Kidney (tissue), 14 donors: Measurements from ENCODE around the gene COL4A6. TPM values are rescaled to one million over a fixed set of nuclear protein-coding genes. Genes with fewer than 3 reads are reported as not detected.

Experiments used
- DNase-seq, 5 donors: peaks; one replicate each; pipeline ENCODE4 v3.0.0-alpha.2; 2013 to 2020
- FAIRE-seq: peaks from 2 replicates; lab custom pipeline; 2012; peaks lifted over from hg19 to GRCh38; lab: Jason Lieb, UNC
- H3K27ac ChIP-seq, 2 donors: one replicate each; pipeline ENCODE4 v1.7.0; 2013; ENCODE audit warnings: low read depth in 2 of 2, low read length in 2 of 2, inconsistent platforms in 1 of 2
- H3K27me3 ChIP-seq: one replicate; pipeline ENCODE4 v1.7.1; 2013; ENCODE audit warnings: low read length, inconsistent platforms; ENCODE audit not compliant: control insufficient read depth, insufficient read depth
- H3K36me3 ChIP-seq, 3 donors: one replicate each; pipeline versions ENCODE4 v1.7.0 to v1.7.1; 2013; ENCODE audit warnings: low read length in 3 of 3, control low read depth in 1 of 3, inconsistent platforms in 1 of 3; ENCODE audit not compliant: insufficient read depth in 3 of 3, control insufficient read depth in 2 of 3
- H3K4me1 ChIP-seq, 3 donors: one replicate each; pipeline versions ENCODE4 v1.7.0 to v1.7.1; 2013; ENCODE audit warnings: low read length in 3 of 3, inconsistent platforms in 1 of 3, low read depth in 1 of 3; ENCODE audit not compliant: control insufficient read depth in 2 of 3, insufficient read depth in 2 of 3
- H3K4me3 ChIP-seq, 3 donors: one replicate each; pipeline versions ENCODE4 v1.7.0 to v1.8.1; 2013; ENCODE audit warnings: low read length in 3 of 3, control low read depth in 1 of 3, inconsistent platforms in 1 of 3
- H3K9ac ChIP-seq, 3 donors: one replicate each; pipeline versions ENCODE4 v1.7.0 to v1.7.1; 2013; ENCODE audit warnings: low read length in 3 of 3, control low read depth in 1 of 3, inconsistent platforms in 1 of 3
- H3K9me3 ChIP-seq, 3 donors: one replicate each; pipeline versions ENCODE4 v1.7.0 to v1.7.1; 2013; ENCODE audit warnings: low read length in 3 of 3, control low read depth in 1 of 3, inconsistent platforms in 1 of 3; ENCODE audit not compliant: control insufficient read depth in 2 of 3, insufficient read depth in 1 of 3
- intact Hi-C: fragments of 100-400 bp; cut with DNase I; formaldehyde crosslinking; loops from one replicate; pipeline ENCODE4 v1.11.1; 2022
- polyA plus RNA-seq: library from polyadenylated mRNA; stranded (reverse); fragments of 350-450 nt; fragmentation: Illumina TruSeq; extraction: RNeasy Lipid Tissue Mini Kit (QIAGEN cat#74804); gene quantifications from one replicate; pipeline ENCODE4 v1.2.3, GENCODE V29; 2014; ENCODE audit warnings: low read depth, low replicate concordance; ENCODE audit not compliant: insufficient read depth
- total RNA-seq: library from RNA; stranded (reverse); fragmentation: NEBNext Ultra II Directional; extraction: Animal tissue kit (Norgen Biotek cat#: 25700); gene quantifications from one replicate; pipeline ENCODE4 v1.2.1, GENCODE V29; 2021
- TF ChIP-seq, protein P1 (sequence below): IDR thresholded peaks from 3 replicates; pipeline ENCODE4 v1.5.1; 2012; ENCODE audit warnings: mild to moderate bottlenecking, moderate library complexity, borderline replicate concordance; ENCODE audit not compliant: insufficient read depth; ENCODE audit errors: extremely low read depth
- donor health status: control.
- donor health status: control.
- donor health status: control.
- donor health status: control.
- donor health status: control.
- donor health status: DM: yes; HTN: yes; CAD: no.
- donor health status: Normal renal cell carcinoma (clear cell type).

The COL4A6 gene
- total and polyA plus RNA-seq, 2 donors from 2014 or later, result 3.3 to 4.1 TPM

DNA sequence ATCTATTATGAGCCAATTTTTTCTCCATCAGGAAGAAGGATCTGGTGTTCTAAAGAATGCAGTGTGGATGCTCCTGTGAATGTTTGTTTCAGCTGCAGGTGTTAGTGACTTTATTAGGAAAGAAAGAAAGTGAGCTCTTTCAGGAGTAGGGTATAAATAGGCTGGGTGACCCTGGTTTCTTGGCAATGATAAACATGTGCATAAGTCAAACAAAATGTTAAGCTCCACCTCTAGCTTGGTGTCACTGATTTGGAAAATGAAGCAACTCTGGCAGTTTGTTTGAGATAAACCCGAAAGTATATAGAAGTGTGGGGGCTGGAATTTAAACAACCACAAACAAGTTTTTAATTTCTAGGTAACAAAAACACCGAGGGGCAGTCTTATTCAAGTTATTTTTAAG, 152.3 kb downstream of the COL4A6 start:
- Histone ChIP-seq H3K9ac (no peak overlapping the region), H3K27me3 (no peaks in the 10 kb centered on the region), H3K4me3 (no peak overlapping the region), H3K4me1 (no peaks in the 10 kb centered on the region), H3K36me3 (no peaks in the 10 kb centered on the region), H3K9me3 (no peaks in the 10 kb centered on the region), H3K27ac (no peak overlapping the region)
- FAIRE-seq, result no peak
- intact Hi-C loops, result no loop called here
- DNase-seq, result no peak
- TF ChIP-seq, protein P1, sequence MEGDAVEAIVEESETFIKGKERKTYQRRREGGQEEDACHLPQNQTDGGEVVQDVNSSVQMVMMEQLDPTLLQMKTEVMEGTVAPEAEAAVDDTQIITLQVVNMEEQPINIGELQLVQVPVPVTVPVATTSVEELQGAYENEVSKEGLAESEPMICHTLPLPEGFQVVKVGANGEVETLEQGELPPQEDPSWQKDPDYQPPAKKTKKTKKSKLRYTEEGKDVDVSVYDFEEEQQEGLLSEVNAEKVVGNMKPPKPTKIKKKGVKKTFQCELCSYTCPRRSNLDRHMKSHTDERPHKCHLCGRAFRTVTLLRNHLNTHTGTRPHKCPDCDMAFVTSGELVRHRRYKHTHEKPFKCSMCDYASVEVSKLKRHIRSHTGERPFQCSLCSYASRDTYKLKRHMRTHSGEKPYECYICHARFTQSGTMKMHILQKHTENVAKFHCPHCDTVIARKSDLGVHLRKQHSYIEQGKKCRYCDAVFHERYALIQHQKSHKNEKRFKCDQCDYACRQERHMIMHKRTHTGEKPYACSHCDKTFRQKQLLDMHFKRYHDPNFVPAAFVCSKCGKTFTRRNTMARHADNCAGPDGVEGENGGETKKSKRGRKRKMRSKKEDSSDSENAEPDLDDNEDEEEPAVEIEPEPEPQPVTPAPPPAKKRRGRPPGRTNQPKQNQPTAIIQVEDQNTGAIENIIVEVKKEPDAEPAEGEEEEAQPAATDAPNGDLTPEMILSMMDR, result no peak

DNA sequence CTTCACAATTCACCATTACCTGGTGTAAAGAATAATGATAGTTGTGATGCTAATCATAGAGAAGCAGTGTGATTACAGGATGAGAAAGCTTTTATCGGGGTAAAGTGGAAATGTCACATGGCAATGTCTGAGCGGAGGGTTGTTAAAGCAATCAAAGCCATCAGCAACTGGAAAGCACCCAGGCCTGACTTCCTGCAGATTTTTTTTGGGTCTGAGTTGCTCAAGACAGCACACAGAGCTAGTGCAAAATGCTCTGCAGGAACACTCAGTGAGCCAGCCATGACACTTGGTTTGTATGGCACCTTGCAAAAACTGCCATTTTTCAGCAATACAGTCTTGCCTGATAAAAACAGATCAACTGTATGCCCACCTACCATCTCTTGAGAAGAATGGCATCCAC, 152.9 kb downstream of the COL4A6 start:
- no peaks in the 10 kb centered on the region for H3K36me3 ChIP-seq
- H3K9me3 ChIP-seq, result no peaks in the 10 kb centered on the region
- H3K27me3 ChIP-seq, result no peaks in the 10 kb centered on the region
- no peak overlapping the region for H3K4me3 ChIP-seq
- TF ChIP-seq, protein P1, result no peak
- no peaks in the 10 kb centered on the region for H3K4me1 ChIP-seq
- no peak overlapping the region for H3K27ac ChIP-seq
- intact Hi-C loops, result no loop called here
- FAIRE-seq (no peak), DNase-seq (no peak)
- no peak overlapping the region for H3K9ac ChIP-seq

DNA sequence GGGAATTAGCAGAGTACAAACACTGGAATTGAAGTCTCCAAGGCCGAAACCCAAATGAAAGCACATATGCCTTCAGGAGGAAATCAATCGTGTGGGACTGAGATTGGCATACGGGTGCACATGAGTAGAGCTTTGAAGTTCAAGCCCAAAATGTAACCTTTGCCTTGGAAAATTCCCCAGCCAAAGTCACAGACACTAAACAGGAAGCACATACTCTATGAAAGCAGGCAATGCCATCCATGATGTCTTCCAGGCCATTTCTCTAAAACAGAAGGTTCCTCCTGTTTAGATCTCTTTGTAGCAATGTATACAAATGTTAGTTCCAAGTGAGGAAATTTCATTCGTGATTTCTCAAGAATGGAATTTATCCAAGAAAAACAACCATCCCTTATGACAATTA, 162.5 kb downstream of the COL4A6 start:
- Histone ChIP-seq H3K9me3 (no peaks in the 10 kb centered on the region), H3K9ac (no peak overlapping the region), H3K4me3 (no peak overlapping the region), H3K36me3 (no peaks in the 10 kb centered on the region), H3K4me1 (no peaks in the 10 kb centered on the region), H3K27ac (no peak overlapping the region), H3K27me3 (no peaks in the 10 kb centered on the region)
- FAIRE-seq (no peak), DNase-seq (no peak)
- TF ChIP-seq, protein P1, result no peak
- intact Hi-C loops, result no loop called here

DNA sequence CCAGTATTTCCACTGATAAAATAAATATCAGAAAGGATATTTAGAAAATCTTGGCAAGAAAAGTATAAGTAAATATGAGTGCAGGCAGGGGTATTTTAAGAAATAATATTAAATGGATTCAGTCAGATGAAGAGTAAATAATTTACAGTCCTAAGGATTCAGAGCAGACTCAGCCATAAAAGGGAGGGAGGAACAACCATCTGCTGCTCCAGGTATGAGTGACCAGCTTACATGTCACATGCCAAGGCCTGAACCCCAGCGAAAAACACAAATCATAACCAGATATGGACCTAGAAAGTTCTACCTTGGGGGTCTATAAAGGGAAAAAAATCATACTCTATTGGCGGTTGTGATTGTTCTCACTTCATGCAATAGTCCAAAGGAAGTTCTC, 166.8 kb downstream of the COL4A6 start:
- FAIRE-seq (no peak), DNase-seq (no peak)
- Histone ChIP-seq H3K4me3 (no peak overlapping the region), H3K27ac (no peak overlapping the region), H3K4me1 (no peaks in the 10 kb centered on the region), H3K9ac (no peak overlapping the region), H3K36me3 (no peaks in the 10 kb centered on the region), H3K27me3 (no peaks in the 10 kb centered on the region), H3K9me3 (no peaks in the 10 kb centered on the region)
- intact Hi-C loops, result no loop called here
- TF ChIP-seq, protein P1, result no peak
